Gastrocnemius medialis (tissue), 4 donors: ENCODE results near the gene KIR3DL1.
"Not testable (repeated sequence)": the region's sequence is repeated elsewhere in the genome, so short reads cannot be mapped to it uniquely, and the experiment has no call there.

Source experiments
- CTCF ChIP-seq, 5 experiments: fragments of 450-650 bp in 3 of 5; fragments of 200-600 bp in 2 of 5; sonication (generic) in 2 of 5; IDR thresholded peaks in 4 of 5; conservative IDR thresholded peaks in 1 of 5; 1 replicate in 4 of 5; 2 replicates in 1 of 5; pipeline ENCODE4 v1.5.1; 2016 to 2019; ENCODE audit warnings: antibody characterized with exemption in 5 of 5, mild to moderate bottlenecking in 3 of 5, moderate library complexity in 3 of 5
- POLR2A ChIP-seq, 2 donors: fragments of 450-650 bp; IDR thresholded peaks; one replicate each; pipeline ENCODE4 v1.6.1; 2017; ENCODE audit warnings: antibody characterized with exemption in 2 of 2, mild to moderate bottlenecking in 2 of 2, moderate library complexity in 2 of 2

- not testable (repeated sequence) for TF ChIP-seq POLR2A (IDR thresholded peaks at IDR 0.05); CTCF (IDR thresholded peaks at IDR 0.05 in 4 of 5, conservative IDR thresholded peaks at IDR 0.05 in 1 of 5)
Observed at GRCh38 chr19:54835126-54835525, 18.9 kb downstream of the KIR3DL1 start.
